LNCaP clone FGC (cell line): ENCODE results near the gene FAM32A.

Source experiments
- DNase-seq: peaks from one replicate; pipeline ENCODE4 v3.0.0-alpha.2; 2011; ENCODE audit warnings: low read depth
- H3K4me3 ChIP-seq: 2 replicates; pipeline ENCODE4 v1.5.1; 2011; ENCODE audit warnings: mild to moderate bottlenecking, low read depth, low read length, control low read depth
- CTCF ChIP-seq: IDR thresholded peaks from 2 replicates; pipeline ENCODE4 v1.5.1; 2012; ENCODE audit warnings: mild to moderate bottlenecking; ENCODE audit not compliant: control insufficient read depth, insufficient read depth; ENCODE audit errors: extremely low read depth

The FAM32A gene

GRCh38 chr19:16235811-16236652, 50.8 kb downstream of the FAM32A start:
- no peak overlapping the region for H3K4me3 ChIP-seq
- DNase-seq: no peak
- no peak for TF ChIP-seq CTCF
